ENCODE data around the gene APOL1. TPM values are rescaled to one million over a fixed set of nuclear protein-coding genes. Genes with fewer than 3 reads are reported as not detected.

The APOL1 gene
- total and polyA plus RNA-seq, 2 of the 4 experiments (the other 2 are of a cell fraction), result 0.36 to 0.77 TPM

GRCh38 chr22:36210224-36210623, 42.7 kb upstream of the APOL1 start:
- no peaks in the 10 kb centered on the region for H3K79me1 ChIP-seq (ENCODE audit: low read depth in 1 of 2, low read length in 2 of 2)
- no CpG with 5 or more reads among the region's 3 CpGs for WGBS, 2 experiments (ENCODE audit: extremely low coverage in 2 of 2, insufficient read length in 1 of 2)
- no peak overlapping the region for H2BK15ac ChIP-seq (ENCODE audit: low read depth, low read length)
- H3K14ac ChIP-seq (replicated peaks; ENCODE audit: low read depth, low read length), result no peak overlapping the region
- no peak overlapping the region for H2BK20ac ChIP-seq (ENCODE audit: low read depth, low read length)
- no peak overlapping the region for H2AK5ac ChIP-seq (ENCODE audit: low read depth, low read length)
- no peak overlapping the region for H2AFZ ChIP-seq (replicated peaks; ENCODE audit: low read length, poor library complexity)
- in situ Hi-C loops (cut with MboI; ENCODE audit: low sequenced_read_pairs) (no loop called here), dilution Hi-C loops (cut with HindIII; ENCODE audit: low sequenced_read_pairs, unreplicated experiment) (no loop called here), intact Hi-C loops (cut with micrococcal nuclease) (no loop called here)
- no peaks in the 10 kb centered on the region for H3K4me1 ChIP-seq (ENCODE audit: control insufficient read depth, insufficient read depth, low read length)
- no peak overlapping the region for H2AK9ac ChIP-seq (replicated peaks; ENCODE audit: low read depth, low read length, poor library complexity)
- no peak overlapping the region for H3K23ac ChIP-seq (ENCODE audit: low read depth, low read length)
- no peak overlapping the region for H3K4me2 ChIP-seq (ENCODE audit: low read depth, low read length)
- no peak overlapping the region for H4K8ac ChIP-seq (ENCODE audit: low read depth in 2 of 2, low read length in 2 of 2)
- CTCF ChIA-PET, result interaction anchor here (0.6 kb wide), 1 partner anchor 31 kb away, joined by 4 read pairs; no protein-coding TSS in a partner anchor
- H3K36me3 ChIP-seq (ENCODE audit: control insufficient read depth, insufficient read depth, low read length), result no peaks in the 10 kb centered on the region
- no peak overlapping the region for H3K56ac ChIP-seq (ENCODE audit: extremely low read depth, insufficient read depth, low read length)
- no TSS peak for BruUV-seq (replicated peaks)
- 0 out of 2 replicates have a peak, but pooled peaks cover 2% of the 10 kb centered on the region for H3K9me3 ChIP-seq (ENCODE audit: control insufficient read depth, insufficient read depth, low read length)
- H3K9me1 ChIP-seq (ENCODE audit: insufficient read depth, low read length), result no peaks in the 10 kb centered on the region; the same call in 1 of the 2 replicates
- H3K4ac ChIP-seq (ENCODE audit: low read depth, low read length), result no peak overlapping the region
- no peak overlapping the region for H3K18ac ChIP-seq (ENCODE audit: low read depth, low read length)
- TF ChIP-seq RFX5 (IDR thresholded peaks at IDR 0.05; ENCODE audit: low read depth, low read length), result no peak
- H3K4me3 ChIP-seq (ENCODE audit: insufficient read depth, low read depth, low read length), result no peak overlapping the region
- POLR2A ChIA-PET (ENCODE audit: unreplicated experiment), result no interaction called here
- H3K27ac ChIP-seq (ENCODE audit: insufficient read depth, low read length), result no peak overlapping the region
- H4K91ac ChIP-seq (ENCODE audit: insufficient read depth, low read depth, low read length), result no peak overlapping the region
- peaks cover 34% of the 10 kb centered on the region for H3K27me3 ChIP-seq (ENCODE audit: control insufficient read depth, insufficient read depth, low read length)
- DNase-seq, result no peak
- no peak overlapping the region for H2BK120ac ChIP-seq (ENCODE audit: low read depth, low read length)
- H4K5ac ChIP-seq (ENCODE audit: low read depth, low read length), result no peak overlapping the region
- no peak for ATAC-seq (ENCODE audit: low read depth)
- no peak overlapping the region for H3K9ac ChIP-seq (ENCODE audit: low read depth, low read length)
- no peak overlapping the region for H2BK5ac ChIP-seq (ENCODE audit: low read depth, low read length, poor library complexity, severe bottlenecking)
- H4K20me1 ChIP-seq (ENCODE audit: insufficient read depth, low read length), result no peaks in the 10 kb centered on the region

Data from IMR-90 (cell line).